Measurements from ENCODE around the gene ZFAND3. TPM values are rescaled to one million over a fixed set of nuclear protein-coding genes. Genes with fewer than 3 reads are reported as not detected.
A peak's percentile ranks its signal among the peaks of the same experiment; 100 is the strongest.
"Not testable (repeated sequence)": the region's sequence is repeated elsewhere in the genome, so short reads cannot be mapped to it uniquely, and the experiment has no call there.

The ZFAND3 gene
- total RNA-seq, 1 donor from 2014 or later = 76.0 TPM

DNA sequence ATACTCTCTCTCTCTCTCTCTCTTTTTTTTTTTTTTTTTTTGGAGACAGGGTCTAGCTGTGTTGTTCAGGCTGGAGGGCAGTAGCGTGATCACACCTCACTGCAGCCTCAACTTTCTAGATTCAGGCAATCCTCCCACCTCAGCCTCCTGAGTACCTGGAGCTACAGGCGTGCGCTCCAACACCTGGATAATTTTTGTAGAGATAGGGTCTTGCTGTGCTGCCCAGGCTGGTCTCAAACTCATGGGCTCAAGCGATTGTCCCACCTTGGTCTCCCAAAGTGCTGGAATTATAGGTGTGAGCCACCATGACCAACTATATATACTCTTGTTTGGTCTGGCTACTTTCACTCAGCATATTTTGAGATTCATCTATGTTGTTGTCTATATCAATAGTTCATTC, 154.9 kb downstream of the ZFAND3 start:
- no peak for DNase-seq
- intact Hi-C loops (cut with DNase I) = no loop called here
- ATAC-seq (ENCODE audit: poor library complexity) = no peak

DNA sequence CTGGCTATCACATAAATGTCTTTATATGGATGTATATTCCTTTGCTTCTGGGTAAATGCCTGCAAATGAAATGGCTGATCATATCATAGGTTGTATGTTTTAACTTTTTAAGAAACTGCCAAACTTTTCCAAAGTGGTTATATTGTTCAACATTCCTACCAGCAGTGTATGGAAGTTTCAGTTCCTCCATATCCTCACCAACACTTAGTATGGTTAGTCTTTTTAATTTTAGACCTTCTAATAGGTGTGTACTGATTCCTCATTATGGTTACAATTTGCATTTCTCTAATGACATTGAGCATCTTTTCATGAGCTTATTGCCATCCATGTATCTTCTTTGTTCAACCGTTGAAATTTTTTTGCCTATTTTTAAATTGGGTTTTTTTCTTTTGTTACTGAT, 155.4 kb downstream of the ZFAND3 start:
- ATAC-seq (ENCODE audit: poor library complexity) = no peak
- intact Hi-C loops (cut with DNase I) = no loop called here
- DNase-seq = no peak

GRCh38 chr6:37977715-37978114, 158.2 kb downstream of the ZFAND3 start:
- intact Hi-C loops (cut with DNase I) = no loop called here
- ATAC-seq (ENCODE audit: poor library complexity) (no peak), DNase-seq (no peak)

DNA sequence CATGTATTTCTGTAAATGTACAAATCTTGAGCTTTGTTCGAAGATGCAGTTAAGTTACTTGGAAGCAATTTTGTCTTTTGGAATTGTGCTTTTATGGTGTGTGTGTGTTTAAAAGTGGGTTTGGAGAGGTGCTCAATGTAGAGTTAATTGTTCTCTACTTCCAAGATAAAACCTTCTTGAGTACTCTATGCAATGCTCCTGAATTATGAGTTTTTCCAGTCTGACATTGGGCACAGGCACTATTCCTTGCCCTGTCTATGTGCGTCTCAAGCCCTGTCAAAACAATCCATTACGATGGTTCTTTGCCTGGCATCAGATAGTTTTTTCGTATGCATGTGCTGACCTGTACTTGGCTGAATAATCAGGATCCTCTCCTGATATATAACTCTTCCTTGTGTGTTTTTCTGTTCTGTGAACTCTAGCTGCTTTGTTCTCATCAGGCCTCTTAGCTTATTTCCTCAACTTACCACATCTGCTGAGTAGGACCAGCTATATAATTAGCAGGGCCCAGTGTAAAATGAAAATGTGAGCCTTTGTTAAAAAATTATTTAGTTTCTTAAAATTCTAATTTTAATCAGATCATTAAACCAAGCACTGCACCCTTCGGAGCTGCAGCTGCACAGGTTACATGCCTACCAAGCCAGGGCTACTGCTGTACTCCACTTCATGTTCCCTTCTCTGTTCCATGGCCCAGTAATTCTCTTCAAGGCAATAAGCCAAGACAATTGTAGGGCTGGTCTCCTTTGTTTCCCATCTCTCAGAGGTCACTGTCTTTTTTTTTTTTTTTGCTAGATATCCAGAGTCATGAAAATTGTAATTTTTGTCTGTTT, 160.1 kb downstream of the ZFAND3 start:
- DNase-seq (no peak), ATAC-seq (ENCODE audit: poor library complexity) (no peak)
- intact Hi-C loops (cut with DNase I) = no loop called here

DNA sequence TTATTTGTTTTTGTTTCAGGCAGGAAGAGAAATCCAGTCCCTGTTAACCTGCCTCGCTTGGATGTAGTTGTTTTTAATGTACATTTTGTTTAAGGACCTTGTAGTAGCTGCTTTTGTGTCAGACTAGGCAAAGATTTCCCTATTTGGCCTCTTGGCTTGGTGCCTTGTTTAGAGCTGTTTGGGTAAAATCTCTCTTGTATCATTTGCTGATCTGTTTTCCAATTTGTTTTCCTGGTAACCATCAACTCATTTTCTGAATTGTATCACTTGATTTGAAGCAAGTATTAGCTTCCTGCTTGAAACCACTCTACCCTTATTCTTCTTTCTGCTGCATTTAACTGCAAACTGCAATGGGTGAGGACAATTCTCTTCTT, 160.7 kb downstream of the ZFAND3 start:
- ATAC-seq (ENCODE audit: poor library complexity) = no peak
- DNase-seq = no peak
- intact Hi-C loops (cut with DNase I) = no loop called here

DNA sequence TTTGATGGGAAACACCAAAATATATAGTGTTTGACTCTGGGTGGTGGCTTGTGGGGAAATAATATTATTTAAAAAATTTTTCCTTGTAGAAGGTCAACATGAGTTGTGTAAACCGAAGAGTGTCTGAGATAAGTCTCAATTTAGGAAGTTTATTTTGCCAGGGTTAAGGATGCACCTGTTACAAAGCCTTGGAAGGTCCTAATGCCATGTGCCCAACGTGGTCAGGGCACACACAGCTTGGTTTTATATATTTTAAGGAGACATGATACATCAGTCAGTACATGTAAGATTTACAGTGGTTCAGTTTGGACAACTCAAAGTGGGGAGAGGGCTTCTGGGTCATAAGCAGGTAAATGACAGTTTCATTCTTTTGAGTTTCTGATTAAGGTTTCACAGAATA, 162.1 kb downstream of the ZFAND3 start:
- intact Hi-C loops (cut with DNase I) = no loop called here
- ATAC-seq (ENCODE audit: poor library complexity) = no peak
- DNase-seq = no peak

DNA sequence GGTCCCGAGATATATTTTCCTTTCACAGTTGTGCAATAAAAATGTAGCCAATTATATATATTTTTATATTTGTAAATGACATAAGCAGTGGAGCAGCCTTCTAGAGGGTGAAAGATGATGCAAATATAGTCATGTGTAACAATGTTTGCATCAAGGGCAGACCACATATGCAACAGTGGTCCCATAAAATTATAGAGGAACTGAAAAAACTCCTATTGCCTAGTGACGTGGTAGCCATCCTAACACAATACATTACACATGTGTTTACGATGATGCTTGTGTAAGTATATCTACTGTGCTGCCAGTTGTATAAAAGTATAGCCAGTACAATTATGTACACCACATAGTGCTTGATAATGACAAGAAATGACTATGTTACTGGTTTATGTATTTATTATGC, 162.8 kb downstream of the ZFAND3 start:
- intact Hi-C loops (cut with DNase I) = no loop called here
- DNase-seq (no peak), ATAC-seq (ENCODE audit: poor library complexity) (no peak)

DNA sequence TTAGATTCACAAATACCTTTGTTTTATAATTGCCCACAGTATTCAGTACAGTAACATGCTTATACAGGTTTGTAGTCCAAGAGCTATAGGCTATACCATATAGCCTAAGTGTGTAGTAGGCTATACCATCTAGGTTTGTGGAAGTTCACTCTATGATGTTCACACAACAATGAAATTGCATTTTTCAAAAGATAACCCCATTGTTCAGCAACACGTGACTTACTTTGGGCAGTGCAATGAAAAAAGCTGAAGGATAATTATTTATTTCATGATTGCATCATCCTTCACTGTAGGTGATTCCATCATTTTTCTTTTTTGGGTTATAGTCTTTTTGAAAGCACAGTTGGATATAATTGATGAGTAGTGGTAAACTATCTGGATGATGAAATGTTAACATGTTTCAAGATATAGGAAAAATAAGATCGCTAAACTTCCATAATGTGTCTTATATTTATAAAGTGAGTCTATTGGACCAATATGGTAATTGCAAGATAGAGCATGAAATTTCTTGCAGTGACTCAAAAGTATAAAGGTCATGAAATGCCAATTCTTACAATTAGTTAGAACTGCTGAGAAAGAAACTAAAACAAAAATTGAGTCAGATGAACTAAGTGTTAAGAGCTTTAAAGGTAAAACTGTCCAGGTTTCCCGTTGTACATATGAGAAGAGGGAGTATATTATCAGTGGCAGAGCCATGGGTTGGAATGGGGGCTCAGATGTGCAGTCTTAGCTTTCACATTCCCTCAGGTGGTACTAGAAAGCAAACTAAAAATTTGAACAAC, 164.4 kb downstream of the ZFAND3 start:
- intact Hi-C loops (cut with DNase I) = no loop called here
- DNase-seq = no peak
- no peak for ATAC-seq (ENCODE audit: poor library complexity)

GRCh38 chr6:37984578-37984977, 165.1 kb downstream of the ZFAND3 start:
- intact Hi-C loops (cut with DNase I) = no loop called here
- DNase-seq = no peak

DNA sequence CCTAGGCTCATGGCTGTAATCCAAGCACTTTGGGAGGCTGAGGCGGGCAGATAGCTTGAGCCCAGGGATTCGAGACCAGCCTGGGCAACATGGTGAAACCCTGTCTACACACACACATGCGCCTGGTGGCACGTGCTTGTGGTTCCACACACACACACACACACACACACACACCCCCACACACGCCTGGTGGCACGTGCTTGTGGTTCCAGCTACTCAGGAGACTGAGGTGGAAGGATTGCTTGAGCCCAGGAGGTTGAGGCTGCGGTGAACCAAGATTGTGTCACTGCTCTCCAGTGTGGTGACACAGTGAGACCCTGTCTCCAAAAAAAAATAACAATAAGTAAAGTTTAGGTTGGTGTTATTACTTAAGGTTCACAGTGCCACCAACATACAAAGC, 165.8 kb downstream of the ZFAND3 start:
- DNase-seq (no peak), ATAC-seq (ENCODE audit: poor library complexity) (no peak)
- intact Hi-C loops (cut with DNase I) = no loop called here

More at GRCh38 chr6:37984578-37984977, 165.1 kb downstream of the ZFAND3 start:
- no peak for ATAC-seq (ENCODE audit: poor library complexity)

DNA sequence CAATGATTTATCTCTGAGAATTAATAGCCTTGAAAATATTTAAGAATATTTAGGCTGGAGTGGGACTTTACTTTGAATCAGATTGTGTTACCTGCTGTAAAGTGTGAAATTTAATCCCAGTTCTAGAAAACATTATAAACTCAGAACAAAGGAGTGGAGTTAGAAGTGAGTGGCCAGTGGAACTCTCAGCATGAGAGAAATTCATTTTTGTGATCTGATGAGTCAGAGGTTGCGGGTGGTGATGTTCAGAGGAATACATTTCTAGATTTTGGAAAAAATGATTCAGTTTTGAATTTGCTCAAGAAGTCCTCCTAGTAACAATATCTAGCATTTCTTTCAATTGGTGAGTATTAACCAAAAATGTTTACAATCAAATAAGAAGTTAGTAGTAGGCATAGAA, 167.5 kb downstream of the ZFAND3 start:
- intact Hi-C loops (cut with DNase I) = no loop called here
- DNase-seq (no peak), ATAC-seq (ENCODE audit: poor library complexity) (no peak)

- intact Hi-C loops (cut with DNase I) = no loop called here
- DNase-seq (no peak), ATAC-seq (ENCODE audit: poor library complexity) (no peak)
Observed at GRCh38 chr6:37987559-37987958, 168.0 kb downstream of the ZFAND3 start.

DNA sequence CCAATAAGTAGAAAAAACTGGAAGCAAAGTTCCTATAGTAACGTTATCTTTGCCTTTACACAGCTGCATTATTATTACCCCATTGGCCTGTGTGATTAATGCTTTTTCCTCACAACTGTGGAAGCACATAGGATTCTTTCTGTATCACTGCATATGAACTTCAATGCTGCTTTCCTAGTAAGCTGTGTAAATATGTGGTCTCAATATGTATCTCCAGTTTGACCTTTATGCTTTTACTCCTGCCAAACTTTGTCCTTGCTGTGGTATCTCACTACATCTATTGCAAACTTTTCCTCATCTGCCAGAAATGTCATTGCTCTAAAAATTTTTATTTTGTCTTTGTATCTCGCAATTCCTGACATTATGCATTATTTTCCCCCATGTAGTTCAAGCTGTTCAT, 168.6 kb downstream of the ZFAND3 start:
- DNase-seq = no peak
- intact Hi-C loops (cut with DNase I) = no loop called here
- ATAC-seq (ENCODE audit: poor library complexity) = no peak

GRCh38 chr6:37988696-37989095, 169.2 kb downstream of the ZFAND3 start:
- ATAC-seq (ENCODE audit: poor library complexity) = peak; percentile 26
- no peak for DNase-seq
- intact Hi-C loops (cut with DNase I) = no loop called here

DNA sequence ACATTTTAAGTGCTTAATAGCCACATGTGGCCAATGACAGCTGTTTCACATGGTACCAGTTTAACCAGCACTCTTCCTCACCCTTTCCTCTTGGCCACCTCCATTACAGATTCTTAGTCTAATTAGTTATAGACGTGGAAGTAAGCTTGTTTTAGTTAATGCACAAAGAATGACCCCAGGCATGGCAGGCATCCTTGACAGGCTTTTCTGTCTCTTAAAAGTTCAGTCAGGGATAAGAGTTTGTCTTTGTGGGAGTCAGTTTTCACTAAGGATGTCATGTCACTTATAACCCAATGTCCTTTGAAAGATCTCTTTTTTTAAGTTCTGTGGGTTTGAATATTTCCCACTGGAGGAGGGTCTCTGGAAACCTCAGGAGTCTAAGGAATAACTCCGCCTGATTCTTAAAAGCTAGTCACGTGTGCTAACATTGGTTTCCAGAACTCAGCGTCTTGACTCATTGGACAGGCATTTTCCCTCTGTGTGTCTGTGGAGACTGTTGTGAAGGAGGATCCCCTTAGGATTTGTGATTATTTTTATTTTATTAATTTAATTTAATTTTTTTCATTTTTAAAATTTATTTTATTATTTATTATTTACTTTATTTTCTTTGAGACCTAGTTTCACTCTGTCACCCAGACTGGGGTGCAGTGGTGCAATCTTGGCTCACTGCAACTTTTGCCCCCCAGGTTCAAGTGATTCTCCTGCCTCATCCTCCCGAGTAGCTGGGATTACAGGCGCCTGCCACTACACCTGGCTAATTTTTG, 171.4 kb downstream of the ZFAND3 start:
- DNase-seq (no peak), ATAC-seq (ENCODE audit: poor library complexity) (peak; percentile 54)
- intact Hi-C loops (cut with DNase I) = no loop called here

DNA sequence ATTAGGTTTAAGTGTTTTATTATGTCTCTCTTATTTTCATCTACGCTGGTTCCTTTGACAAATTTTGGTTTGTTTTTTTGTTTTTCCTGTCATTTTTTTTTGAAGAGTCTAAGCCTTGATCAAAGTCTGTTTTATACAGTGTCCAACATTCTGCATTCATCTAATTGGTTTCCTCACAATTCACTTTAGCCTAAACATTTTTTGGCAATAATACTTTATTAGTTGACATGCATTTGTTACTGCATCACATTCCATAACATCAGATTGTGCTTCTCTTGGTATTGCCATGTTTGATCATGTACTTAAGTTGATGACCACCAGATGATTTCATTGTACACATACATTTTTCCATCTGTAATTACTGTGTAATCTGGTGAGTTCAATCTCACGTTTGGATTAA, 173.2 kb downstream of the ZFAND3 start:
- DNase-seq (no peak), ATAC-seq (ENCODE audit: poor library complexity) (no peak)
- intact Hi-C loops (cut with DNase I) = no loop called here

DNA sequence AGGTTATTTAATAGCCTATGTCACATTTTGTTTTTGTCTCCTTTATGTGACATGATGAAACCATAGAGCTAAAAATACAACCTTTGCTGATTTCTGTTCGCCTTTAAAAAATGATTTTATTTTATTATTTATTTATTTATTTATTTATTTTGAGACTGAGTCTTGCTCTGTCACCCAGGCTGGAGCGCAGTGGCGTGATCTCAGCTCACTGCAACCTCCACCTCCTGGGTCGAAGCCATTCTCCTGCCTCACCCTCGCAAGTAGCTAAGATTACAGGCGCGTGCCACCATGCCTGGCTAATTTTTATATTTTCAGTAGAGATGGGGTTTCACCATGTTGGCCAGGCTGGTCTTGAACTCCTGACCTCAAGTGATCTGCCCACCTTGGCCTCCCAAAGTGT, 173.7 kb downstream of the ZFAND3 start:
- intact Hi-C loops (cut with DNase I); ATAC-seq (ENCODE audit: poor library complexity); DNase-seq: not testable (repeated sequence)

- no peak for ATAC-seq (ENCODE audit: poor library complexity)
- intact Hi-C loops (cut with DNase I) = no loop called here
- DNase-seq = no peak
Observed at GRCh38 chr6:37993596-37993995, 174.1 kb downstream of the ZFAND3 start.

DNA sequence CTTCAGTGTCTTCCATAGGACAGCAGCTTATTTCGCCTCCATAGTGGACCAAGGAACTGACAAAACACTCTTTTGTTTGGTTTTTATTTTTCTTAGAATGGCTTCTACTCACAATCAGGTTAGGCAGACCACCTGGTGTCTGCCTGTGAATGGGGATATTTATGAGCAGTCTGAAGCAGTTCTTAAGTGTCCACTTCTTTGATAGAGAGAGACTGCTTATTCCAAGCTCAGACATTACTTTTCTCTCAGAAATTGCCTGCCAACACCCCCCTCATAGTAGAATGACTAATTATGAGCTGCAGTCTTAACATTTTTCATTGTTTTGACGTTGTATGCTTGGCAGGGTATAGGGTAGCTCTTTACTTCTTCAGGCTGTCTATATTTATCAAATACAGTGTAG, 174.7 kb downstream of the ZFAND3 start:
- intact Hi-C loops (cut with DNase I) = no loop called here
- ATAC-seq (ENCODE audit: poor library complexity) = no peak

GRCh38 chr6:37998366-37998765, 178.8 kb downstream of the ZFAND3 start:
- no peak for ATAC-seq (ENCODE audit: poor library complexity)
- no peak for DNase-seq
- intact Hi-C loops (cut with DNase I) = no loop called here

More for the DNA sequence above, 174.7 kb downstream of the ZFAND3 start:
- DNase-seq = no peak

All from Right ventricle myocardium superior (tissue), 1 donor.